GM23248 (cell line): ENCODE measurements around the gene STRIP2.

ENCODE experiments used
- EZH2 ChIP-seq: fragments of 200-600 bp; sonication (generic); IDR thresholded peaks from 2 replicates; pipeline ENCODE4 v1.6.1; 2018; ENCODE audit warnings: antibody characterized with exemption, mild to moderate bottlenecking; ENCODE audit not compliant: insufficient read depth, poor library complexity, severe bottlenecking
- EZH2phosphoT487 ChIP-seq: fragments of 200-600 bp; sonication (generic); IDR thresholded peaks from 2 replicates; pipeline ENCODE4 v1.6.1; 2018; ENCODE audit warnings: antibody characterized with exemption, moderate library complexity, mild to moderate bottlenecking, low read depth; ENCODE audit not compliant: insufficient read depth

DNA sequence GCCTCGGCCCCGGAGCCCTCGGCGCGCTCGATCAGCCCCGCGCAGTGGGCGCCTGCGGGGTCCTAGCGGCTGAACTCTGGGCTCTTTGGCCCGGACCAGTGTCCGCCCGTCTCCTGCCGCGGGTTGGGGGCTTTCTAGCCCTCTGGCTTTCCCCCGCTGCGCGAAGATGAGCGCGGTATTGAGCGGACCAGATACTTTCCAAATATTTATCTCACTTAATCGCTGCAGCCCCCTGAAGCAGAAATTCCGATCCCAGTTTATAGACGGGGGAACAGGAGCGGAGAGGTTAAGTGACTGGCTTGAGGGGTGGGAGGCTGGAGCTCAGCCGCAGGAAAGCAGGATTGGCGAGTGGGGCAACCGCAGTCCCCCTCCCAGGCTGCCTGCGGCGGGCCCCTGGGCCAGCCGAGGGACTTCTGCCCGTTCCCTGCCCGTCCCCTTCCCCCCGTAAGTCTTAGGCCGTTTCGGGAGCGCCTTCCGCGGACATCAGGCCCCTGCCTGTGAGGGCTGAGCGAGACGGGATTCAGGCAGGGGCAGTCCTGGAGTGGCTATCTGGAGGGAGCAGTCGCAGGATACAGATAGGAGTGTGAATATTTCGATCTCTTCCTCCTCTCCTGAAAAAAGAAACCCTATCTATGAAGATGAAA lies 565 bp downstream of the STRIP2 start:
- no peak for TF ChIP-seq EZH2
- no peak for TF ChIP-seq EZH2phosphoT487
